Osteocyte (in vitro differentiated cells): ENCODE data around the gene ZSCAN18. TPM values are rescaled to one million over a fixed set of nuclear protein-coding genes. Genes with fewer than 3 reads are reported as not detected.

Experiments
- DNase-seq: peaks from one replicate; pipeline ENCODE4 v3.0.0; 2021; ENCODE audit warnings: mixed read lengths; ENCODE audit not compliant: unreplicated experiment; ENCODE audit errors: extremely low spot score
- H3K27ac Mint-ChIP-seq: one replicate; pipeline ENCODE4 v1.8.0; 2021; ENCODE audit warnings: mild to moderate bottlenecking, mixed read lengths; ENCODE audit not compliant: unreplicated experiment
- H3K27me3 Mint-ChIP-seq: one replicate; pipeline ENCODE4 v1.8.0; 2021; ENCODE audit warnings: mixed read lengths; ENCODE audit not compliant: unreplicated experiment
- H3K36me3 Mint-ChIP-seq: one replicate; pipeline ENCODE4 v1.8.0; 2021; ENCODE audit warnings: mixed read lengths; ENCODE audit not compliant: unreplicated experiment
- H3K4me1 Mint-ChIP-seq: one replicate; pipeline ENCODE4 v1.8.0; 2021; ENCODE audit warnings: mixed read lengths; ENCODE audit not compliant: unreplicated experiment
- H3K4me3 Mint-ChIP-seq: one replicate; pipeline ENCODE4 v1.8.0; 2021; ENCODE audit warnings: mild to moderate bottlenecking, moderate library complexity, mixed read lengths; ENCODE audit not compliant: unreplicated experiment
- H3K9me3 Mint-ChIP-seq: one replicate; pipeline ENCODE4 v1.8.0; 2021; ENCODE audit warnings: mixed read lengths; ENCODE audit not compliant: unreplicated experiment
- CTCF ChIP-seq: fragments of 200-600 bp; sonication (generic); IDR thresholded peaks from 2 replicates; pipeline ENCODE4 v1.5.0; 2021; ENCODE audit warnings: antibody characterized with exemption, mild to moderate bottlenecking, moderate library complexity
- total RNA-seq: library from RNA; stranded (reverse); gene quantifications from 2 replicates; pipeline ENCODE4 v1.2.1, GENCODE V29; 2021

The ZSCAN18 gene
- total RNA-seq, 1 donor from 2014 or later = 50.7 TPM

GRCh38 chr19:58035863-58036262 lies 62.2 kb downstream of the ZSCAN18 start:
- peaks cover 13% of the 10 kb centered on the region for H3K9me3 Mint-ChIP-seq
- no peak overlapping the region for H3K27ac Mint-ChIP-seq
- H3K27me3 Mint-ChIP-seq = no peaks in the 10 kb centered on the region
- DNase-seq = no peak
- no peak for TF ChIP-seq CTCF
- no peak overlapping the region for H3K4me3 Mint-ChIP-seq
- H3K36me3 Mint-ChIP-seq = peaks cover 3% of the 10 kb centered on the region
- H3K4me1 Mint-ChIP-seq = no peaks in the 10 kb centered on the region

DNA sequence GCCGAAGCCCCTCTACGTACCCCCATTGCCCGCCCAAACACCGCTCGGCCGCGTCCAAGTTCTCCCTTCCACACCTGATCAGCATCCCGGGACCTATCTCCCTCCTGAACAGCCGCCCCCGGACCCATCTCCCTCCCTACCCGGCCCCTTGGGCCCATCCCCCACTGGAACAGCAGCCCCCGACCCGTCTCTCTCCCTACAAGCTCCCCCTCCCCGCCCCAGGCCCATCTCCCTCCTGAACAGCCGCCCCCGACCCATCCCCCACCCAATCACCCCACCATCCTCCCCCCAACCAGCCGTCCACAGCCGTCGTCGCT lies 63.6 kb downstream of the ZSCAN18 start:
- H3K36me3 Mint-ChIP-seq = peaks cover 3% of the 10 kb centered on the region
- no peak overlapping the region for H3K27ac Mint-ChIP-seq
- no peaks in the 10 kb centered on the region for H3K4me1 Mint-ChIP-seq
- H3K27me3 Mint-ChIP-seq = no peaks in the 10 kb centered on the region
- no peak for TF ChIP-seq CTCF
- no peak for DNase-seq
- H3K9me3 Mint-ChIP-seq = peaks cover 13% of the 10 kb centered on the region
- no peak overlapping the region for H3K4me3 Mint-ChIP-seq

Other genes starting within 250 kb of the ZSCAN18 start
- gene ZNF587, start 248.4 kb downstream of the ZSCAN18 start, total RNA-seq = 33.5 and 34.2 TPM in 2 replicates
- 17.2 and 18.0 TPM in 2 replicates for gene ZNF814, start 209.2 kb downstream of the ZSCAN18 start, total RNA-seq
- gene ZNF417, start 181.6 kb downstream of the ZSCAN18 start, total RNA-seq = 16.9 and 21.0 TPM in 2 replicates
- gene ZNF418, start 162.8 kb downstream of the ZSCAN18 start, total RNA-seq = 12.0 and 12.3 TPM in 2 replicates
- 6.0 and 6.3 TPM in 2 replicates for gene ZNF256, start 150.5 kb downstream of the ZSCAN18 start, total RNA-seq
- gene C19orf18, start 123.7 kb downstream of the ZSCAN18 start, total RNA-seq = 1.4 and 1.8 TPM in 2 replicates
- 17.5 and 22.0 TPM in 2 replicates for gene ZNF606, start 95.4 kb downstream of the ZSCAN18 start, total RNA-seq
- gene ZSCAN1, start 64.2 kb downstream of the ZSCAN18 start, total RNA-seq = 0.57 TPM in 1 of 2 replicates, not detected in the other
- 5.5 and 5.9 TPM in 2 replicates for gene ZNF135, start 38.9 kb downstream of the ZSCAN18 start, total RNA-seq
- gene ZNF329, start 52.6 kb upstream of the ZSCAN18 start, total RNA-seq = 10.0 and 10.3 TPM in 2 replicates
- 14.6 and 17.2 TPM in 2 replicates for gene ZNF274, start 84.8 kb upstream of the ZSCAN18 start, total RNA-seq
- 25.2 and 25.7 TPM in 2 replicates for gene ZNF544, start 130.7 kb upstream of the ZSCAN18 start, total RNA-seq
- gene ZNF8, start 180.7 kb upstream of the ZSCAN18 start, total RNA-seq = 10.7 and 10.9 TPM in 2 replicates
- 28.7 and 36.2 TPM in 2 replicates for gene ERVK3-1, start 207.1 kb upstream of the ZSCAN18 start, total RNA-seq
- gene ZSCAN22, start 228.8 kb upstream of the ZSCAN18 start, total RNA-seq = 3.7 and 4.1 TPM in 2 replicates